GM21619 (cell line): ENCODE measurements around the gene ACVR1.

ENCODE experiments used
- ATAC-seq: cut with Tn5 transposase; IDR thresholded peaks from one replicate; pipeline ENCODE4 v1.9.1; 2021; ENCODE audit not compliant: unreplicated experiment

Gene ACVR1

GRCh38 chr2:157876066-157876785 lies at the start of gene ACVR1:
Gene ACVR1, minus strand, starts transcription at chr2:157876330. Its CDS starts 76,837 bp downstream, at chr2:157799493.
- ATAC-seq, result peak; percentile 87

GRCh38 chr2:157925071-157925470 lies 48.9 kb upstream of the ACVR1 start:
- ATAC-seq, result no peak

GRCh38 chr2:157923598-157924217 lies 47.6 kb upstream of the ACVR1 start:
- no peak for ATAC-seq

- no peak for ATAC-seq
Measured at GRCh38 chr2:157922815-157923214, 46.7 kb upstream of the ACVR1 start.

- no peak for ATAC-seq
Measured at GRCh38 chr2:157922336-157922735, 46.2 kb upstream of the ACVR1 start.

GRCh38 chr2:157920736-157921135 lies 44.6 kb upstream of the ACVR1 start:
- ATAC-seq, result no peak

GRCh38 chr2:157919181-157919580 lies 43.1 kb upstream of the ACVR1 start:
- no peak for ATAC-seq

- ATAC-seq, result no peak
Measured at GRCh38 chr2:157918319-157918718, 42.2 kb upstream of the ACVR1 start.

GRCh38 chr2:157911750-157912149 lies 35.6 kb upstream of the ACVR1 start:
- ATAC-seq, result no peak

GRCh38 chr2:157911246-157911645 lies 35.1 kb upstream of the ACVR1 start:
- ATAC-seq, result no peak

GRCh38 chr2:157905092-157905491 lies 29.0 kb upstream of the ACVR1 start:
- ATAC-seq, result no peak

- ATAC-seq, result no peak
Measured at GRCh38 chr2:157903626-157904025, 27.5 kb upstream of the ACVR1 start.

- no peak for ATAC-seq
Measured at GRCh38 chr2:157903151-157903550, 27.0 kb upstream of the ACVR1 start.

- ATAC-seq, result no peak
Measured at GRCh38 chr2:157902692-157903091, 26.6 kb upstream of the ACVR1 start.

- ATAC-seq, result no peak
Measured at GRCh38 chr2:157901325-157901724, 25.2 kb upstream of the ACVR1 start.

- ATAC-seq, result no peak
Measured at GRCh38 chr2:157900684-157901083, 24.6 kb upstream of the ACVR1 start.

GRCh38 chr2:157900203-157900602 lies 24.1 kb upstream of the ACVR1 start:
- no peak for ATAC-seq

GRCh38 chr2:157899125-157899839 lies 23.2 kb upstream of the ACVR1 start:
- peak; percentile 87 for ATAC-seq

- ATAC-seq, result no peak
Measured at GRCh38 chr2:157898591-157898996, 22.5 kb upstream of the ACVR1 start.

GRCh38 chr2:157897106-157897971 lies 21.2 kb upstream of the ACVR1 start:
- peak; percentile 42 for ATAC-seq

- no peak for ATAC-seq
Measured at GRCh38 chr2:157895531-157895930, 19.4 kb upstream of the ACVR1 start.
